Measurements from ENCODE around the gene PAQR4. TPM values are rescaled to one million over a fixed set of nuclear protein-coding genes. Genes with fewer than 3 reads are reported as not detected.

PAQR4 gene
- total RNA-seq, 4 donors from 2014 or later, result 2.8 to 5.6 (median 3.3) TPM

DNA sequence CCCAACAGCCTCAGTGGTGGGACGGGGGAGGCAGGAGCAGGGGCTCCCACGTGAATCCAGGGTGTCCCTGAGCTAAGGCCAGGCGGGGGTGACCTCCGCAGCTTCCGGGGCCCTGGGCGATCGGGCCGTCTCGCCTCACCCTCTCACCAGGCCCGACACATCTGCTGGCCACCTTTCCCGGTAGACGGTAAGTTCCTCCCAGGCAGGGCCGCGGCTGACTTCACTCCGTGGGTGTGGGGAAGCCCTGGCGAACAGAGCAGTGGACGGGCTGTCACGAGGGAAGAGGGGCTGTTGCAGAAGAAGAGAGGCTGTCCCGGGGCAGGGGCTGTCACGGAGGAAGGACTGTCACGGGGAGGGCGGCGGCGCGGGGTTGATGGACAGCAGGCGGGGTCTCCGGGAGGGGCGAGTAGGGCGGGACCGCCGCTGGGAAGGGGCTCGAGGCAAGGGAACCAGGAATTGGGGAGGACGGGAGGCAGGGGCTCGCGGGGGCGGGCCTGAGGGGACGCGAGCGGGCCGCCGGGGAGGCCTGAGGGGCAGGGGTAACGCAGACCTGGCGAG is 10.6 kb downstream of the PAQR4 start:
- Histone ChIP-seq H3K9me3 (no peaks in the 10 kb centered on the region), H3K36me3 (no peaks in the 10 kb centered on the region), H3K4me1 (peaks cover 8 to 19% of the 10 kb centered on the region in 2 donors), H3K27me3 (no peaks in the 10 kb centered on the region), H3K27ac (no peak overlapping the region), H3K4me3 (replicated peaks in 1 of 3) (peak overlapping the region in 1 of 3 donors; percentile 61)
- intact Hi-C loops (cut with DNase I), result no loop called here
- WGBS, 2 donors, result 12 to 13% methylated on average over 19 to 26 of the region's 43 CpGs
- TF ChIP-seq, protein P1, sequence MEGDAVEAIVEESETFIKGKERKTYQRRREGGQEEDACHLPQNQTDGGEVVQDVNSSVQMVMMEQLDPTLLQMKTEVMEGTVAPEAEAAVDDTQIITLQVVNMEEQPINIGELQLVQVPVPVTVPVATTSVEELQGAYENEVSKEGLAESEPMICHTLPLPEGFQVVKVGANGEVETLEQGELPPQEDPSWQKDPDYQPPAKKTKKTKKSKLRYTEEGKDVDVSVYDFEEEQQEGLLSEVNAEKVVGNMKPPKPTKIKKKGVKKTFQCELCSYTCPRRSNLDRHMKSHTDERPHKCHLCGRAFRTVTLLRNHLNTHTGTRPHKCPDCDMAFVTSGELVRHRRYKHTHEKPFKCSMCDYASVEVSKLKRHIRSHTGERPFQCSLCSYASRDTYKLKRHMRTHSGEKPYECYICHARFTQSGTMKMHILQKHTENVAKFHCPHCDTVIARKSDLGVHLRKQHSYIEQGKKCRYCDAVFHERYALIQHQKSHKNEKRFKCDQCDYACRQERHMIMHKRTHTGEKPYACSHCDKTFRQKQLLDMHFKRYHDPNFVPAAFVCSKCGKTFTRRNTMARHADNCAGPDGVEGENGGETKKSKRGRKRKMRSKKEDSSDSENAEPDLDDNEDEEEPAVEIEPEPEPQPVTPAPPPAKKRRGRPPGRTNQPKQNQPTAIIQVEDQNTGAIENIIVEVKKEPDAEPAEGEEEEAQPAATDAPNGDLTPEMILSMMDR (IDR thresholded peaks at IDR 0.05), result no peak
- TF ChIP-seq POLR2A (IDR thresholded peaks at IDR 0.05), result no peak
- DNase-seq, result no peak

DNA sequence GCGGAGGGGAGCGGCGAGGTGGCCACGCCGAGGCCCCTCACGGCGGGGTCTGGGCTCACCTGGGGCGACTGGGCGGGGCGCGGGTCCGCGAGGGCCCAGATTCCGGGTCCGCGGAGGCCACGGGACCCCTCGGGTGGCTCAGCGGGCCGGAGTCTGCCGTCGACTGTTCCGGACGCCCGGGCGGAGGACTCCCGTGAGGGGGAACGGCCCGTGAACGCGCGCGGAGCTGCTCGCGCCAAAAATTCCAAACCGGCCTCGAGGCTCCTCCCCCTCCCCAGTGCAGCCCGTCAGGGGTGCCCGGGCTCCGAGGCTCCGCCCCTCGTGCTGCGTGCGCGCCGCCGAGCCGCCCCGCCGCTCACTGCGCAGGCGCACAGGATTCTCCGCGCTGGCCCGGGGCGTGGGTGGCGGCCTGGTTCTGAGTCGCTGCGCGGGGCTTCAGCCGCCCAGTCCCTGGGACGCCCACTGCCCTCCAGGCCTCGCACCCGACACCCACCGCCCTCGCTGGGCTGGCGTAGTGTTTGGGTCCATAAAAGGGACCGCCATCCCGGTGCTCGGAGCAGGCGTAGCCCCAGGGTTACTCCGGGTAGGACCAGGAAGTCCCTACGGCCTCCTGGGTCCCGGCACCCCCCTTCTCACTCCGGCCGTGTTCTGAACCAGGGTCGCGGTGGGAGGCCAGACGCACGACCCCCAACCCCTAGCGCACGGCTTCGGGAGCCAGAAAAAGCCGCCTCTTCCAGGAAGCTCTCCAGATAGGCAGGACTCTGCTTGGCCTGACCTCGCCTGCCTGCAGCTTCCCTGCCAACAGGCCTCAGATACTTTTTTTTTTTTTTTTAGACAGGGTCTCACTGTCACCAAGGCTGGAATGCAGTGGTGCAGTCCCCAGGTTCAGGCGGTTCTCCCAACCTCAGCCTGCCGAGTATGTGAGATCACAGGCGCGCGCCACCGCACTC is 11.4 kb downstream of the PAQR4 start, which contains the start of gene PKMYT1:
Gene PKMYT1, minus strand, starts transcription at position 220 of the 950 bp plus-strand sequence. CDS start 789 bp downstream, outside the sequence.
- peaks cover 8 to 20% of the 10 kb centered on the region in 2 donors for H3K4me1 ChIP-seq
- H3K9me3 ChIP-seq, result no peaks in the 10 kb centered on the region
- TF ChIP-seq POLR2A (IDR thresholded peaks at IDR 0.05), result peak; percentile 79 to 88
- TF ChIP-seq, protein P1 (IDR thresholded peaks at IDR 0.05), result no peak
- DNase-seq, result peak; percentile 90 to 91
- H3K27me3 ChIP-seq, result no peaks in the 10 kb centered on the region
- peak within 1 kb of the TSS; percentile 8 to 61 (median 40) for H3K4me3 ChIP-seq (replicated peaks in 1 of 3)
- H3K27ac ChIP-seq, result peak within 1 kb of the TSS; percentile 57 to 77 (median 61)
- intact Hi-C loops (cut with DNase I), result no loop called here
- 15 to 50% methylated on average over 10 to 34 of the region's 91 CpGs for WGBS, 2 donors
- no peaks in the 10 kb centered on the region for H3K36me3 ChIP-seq

DNA sequence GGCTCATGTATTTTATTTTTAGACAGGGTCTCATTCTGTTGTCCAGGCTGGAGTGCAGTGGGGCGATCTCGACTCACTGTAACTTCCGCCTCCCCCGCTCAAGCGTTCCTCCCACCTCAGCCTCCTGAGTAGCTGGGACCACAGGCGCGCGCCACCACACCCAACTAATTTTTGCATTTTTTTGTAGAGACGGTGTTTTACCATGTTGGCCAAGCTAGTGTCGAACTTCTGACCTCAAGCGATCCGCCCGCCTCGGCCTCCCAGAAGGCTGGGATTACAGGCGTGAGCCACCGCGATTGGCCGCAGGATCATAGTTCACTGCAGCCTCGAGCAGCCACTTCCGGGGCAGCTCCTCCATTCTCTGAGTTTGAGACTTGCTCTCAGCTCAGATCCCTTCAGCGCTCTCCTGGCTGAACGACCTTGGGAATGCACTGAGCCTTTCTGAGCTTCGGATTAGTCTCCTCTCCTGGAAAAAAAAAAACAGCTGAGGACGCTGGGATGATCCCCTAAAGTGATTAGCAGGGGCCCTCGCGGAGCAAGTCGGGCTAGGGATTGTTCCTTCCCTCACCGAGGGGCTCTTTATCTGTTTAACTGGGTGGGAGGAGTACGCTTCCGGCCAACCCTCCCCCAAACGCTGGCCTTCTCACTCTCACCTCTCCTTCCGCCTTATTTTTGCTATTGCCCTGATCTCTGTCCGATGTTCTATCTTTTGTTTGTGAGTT is 12.2 kb downstream of the PAQR4 start:
- intact Hi-C loops (cut with DNase I), result no loop called here
- TF ChIP-seq, protein P1 (IDR thresholded peaks at IDR 0.05), result no peak
- no peak for TF ChIP-seq POLR2A (IDR thresholded peaks at IDR 0.05)
- no peaks in the 10 kb centered on the region for H3K27me3 ChIP-seq
- DNase-seq, result no peak
- no peaks in the 10 kb centered on the region for H3K36me3 ChIP-seq
- no peak overlapping the region for H3K27ac ChIP-seq
- WGBS, 2 donors, result 54 to 58% methylated on average over 32 to 33 of the region's 33 CpGs
- peaks cover 8 to 24% of the 10 kb centered on the region in 2 donors for H3K4me1 ChIP-seq
- H3K9me3 ChIP-seq, result no peaks in the 10 kb centered on the region
- H3K4me3 ChIP-seq (replicated peaks in 1 of 3), result no peak overlapping the region

DNA sequence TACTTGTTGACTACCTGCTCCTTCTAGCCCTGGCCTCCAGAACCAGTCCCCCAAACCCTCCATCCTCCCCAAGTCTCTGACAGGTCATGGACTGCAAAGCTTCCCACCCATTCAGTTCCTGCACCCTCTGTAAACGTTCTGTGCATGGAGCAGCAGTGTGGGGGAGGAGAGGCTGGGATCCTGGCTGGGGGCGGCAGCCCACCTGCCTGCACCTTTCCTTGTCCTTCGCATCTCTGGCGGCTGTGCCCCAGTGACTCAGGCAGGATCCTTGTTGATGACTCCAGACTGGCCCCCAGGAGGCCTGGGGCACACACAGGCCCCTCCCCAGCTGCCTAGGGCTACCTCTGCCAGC is 12.7 kb downstream of the PAQR4 start:
- no peak for DNase-seq
- intact Hi-C loops (cut with DNase I), result no loop called here

More for the DNA sequence above, 12.7 kb downstream of the PAQR4 start:
- TF ChIP-seq, protein P1 (IDR thresholded peaks at IDR 0.05), result no peak
- TF ChIP-seq POLR2A (IDR thresholded peaks at IDR 0.05), result no peak
- H3K27me3 ChIP-seq, result no peaks in the 10 kb centered on the region
- H3K36me3 ChIP-seq, result no peaks in the 10 kb centered on the region
- WGBS, 2 donors, result 75 to 84% methylated on average over 4 of the region's 4 CpGs
- no peak overlapping the region for H3K27ac ChIP-seq
- H3K4me3 ChIP-seq (replicated peaks in 1 of 3), result no peak overlapping the region
- peaks cover 8 to 24% of the 10 kb centered on the region in 2 donors for H3K4me1 ChIP-seq
- no peaks in the 10 kb centered on the region for H3K9me3 ChIP-seq
